ENCODE measurements around the gene MTX1.

The MTX1 gene

GRCh38 chr1:155174324-155175280, 33.9 kb upstream of the MTX1 start:
- peak; percentile 70 for DNase-seq (ENCODE audit: low spot score)

DNA sequence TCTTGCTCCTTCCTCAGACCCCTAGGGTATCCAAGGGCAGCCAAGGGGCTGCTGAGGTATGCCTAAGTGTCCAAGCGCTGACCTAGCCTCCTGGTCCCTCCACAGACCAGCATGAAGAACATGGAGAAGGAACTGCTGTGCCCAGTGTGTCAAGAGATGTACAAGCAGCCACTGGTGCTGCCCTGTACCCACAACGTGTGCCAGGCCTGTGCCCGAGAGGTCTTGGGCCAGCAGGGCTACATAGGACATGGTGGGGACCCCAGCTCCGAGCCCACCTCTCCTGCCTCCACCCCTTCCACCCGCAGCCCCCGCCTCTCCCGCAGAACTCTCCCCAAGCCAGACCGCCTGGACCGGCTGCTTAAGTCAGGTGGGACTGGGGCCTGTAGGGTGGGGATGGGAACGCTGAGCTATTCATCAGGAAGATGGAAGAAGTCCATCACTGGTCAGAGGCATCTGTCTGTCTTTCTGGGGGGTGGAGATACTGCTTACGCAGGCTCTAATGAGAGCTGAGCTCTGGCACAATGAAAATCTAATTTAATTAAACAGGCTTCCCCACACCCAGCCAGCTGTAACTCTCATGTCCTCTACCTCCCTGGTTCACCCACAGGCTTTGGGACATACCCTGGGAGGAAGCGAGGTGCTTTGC, 33.1 kb upstream of the MTX1 start:
- DNase-seq (ENCODE audit: low spot score) = no peak

GRCh38 chr1:155175927-155176371, 32.5 kb upstream of the MTX1 start:
- DNase-seq (ENCODE audit: low spot score) = no peak

GRCh38 chr1:155176544-155177071, 31.9 kb upstream of the MTX1 start:
- DNase-seq (ENCODE audit: low spot score) = peak; percentile 84

GRCh38 chr1:155177192-155177917, 31.1 kb upstream of the MTX1 start:
- no peak for DNase-seq (ENCODE audit: low spot score)

- no peak for DNase-seq (ENCODE audit: low spot score)
Observed at GRCh38 chr1:155177918-155178281, 30.6 kb upstream of the MTX1 start.

DNA sequence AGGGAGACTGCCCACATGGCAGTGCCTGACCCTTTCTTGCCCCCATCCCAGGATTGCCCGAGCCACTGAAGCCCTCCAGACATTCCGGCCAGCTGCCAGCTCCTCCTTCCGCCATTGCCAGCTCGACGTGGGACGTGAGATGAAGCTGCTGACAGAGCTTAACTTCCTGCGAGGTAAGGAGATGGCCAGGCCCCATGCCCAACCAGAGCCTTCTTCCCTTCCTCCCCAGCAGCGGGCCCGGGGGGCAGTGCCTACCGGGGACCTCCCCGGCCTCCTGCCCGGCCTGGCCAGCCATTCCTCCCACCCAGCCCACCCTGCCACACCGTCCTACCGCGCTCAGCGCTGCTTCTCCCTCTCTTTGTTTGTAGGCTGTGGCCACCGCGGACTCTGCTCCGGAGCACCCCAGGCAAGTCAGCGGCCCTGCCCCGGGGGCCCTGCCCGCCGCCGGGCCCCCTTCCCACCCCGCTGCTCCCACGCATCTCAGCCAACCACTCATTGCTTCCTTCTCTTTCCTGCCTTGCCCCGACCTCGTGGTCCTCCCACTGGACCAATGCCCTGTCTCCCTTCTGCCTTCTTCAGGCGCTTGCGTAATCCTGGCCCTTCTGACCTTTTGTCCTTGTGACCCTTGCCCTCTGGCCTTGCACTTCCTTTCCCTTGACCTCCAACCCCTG, 29.9 kb upstream of the MTX1 start:
- no peak for DNase-seq (ENCODE audit: low spot score)

DNA sequence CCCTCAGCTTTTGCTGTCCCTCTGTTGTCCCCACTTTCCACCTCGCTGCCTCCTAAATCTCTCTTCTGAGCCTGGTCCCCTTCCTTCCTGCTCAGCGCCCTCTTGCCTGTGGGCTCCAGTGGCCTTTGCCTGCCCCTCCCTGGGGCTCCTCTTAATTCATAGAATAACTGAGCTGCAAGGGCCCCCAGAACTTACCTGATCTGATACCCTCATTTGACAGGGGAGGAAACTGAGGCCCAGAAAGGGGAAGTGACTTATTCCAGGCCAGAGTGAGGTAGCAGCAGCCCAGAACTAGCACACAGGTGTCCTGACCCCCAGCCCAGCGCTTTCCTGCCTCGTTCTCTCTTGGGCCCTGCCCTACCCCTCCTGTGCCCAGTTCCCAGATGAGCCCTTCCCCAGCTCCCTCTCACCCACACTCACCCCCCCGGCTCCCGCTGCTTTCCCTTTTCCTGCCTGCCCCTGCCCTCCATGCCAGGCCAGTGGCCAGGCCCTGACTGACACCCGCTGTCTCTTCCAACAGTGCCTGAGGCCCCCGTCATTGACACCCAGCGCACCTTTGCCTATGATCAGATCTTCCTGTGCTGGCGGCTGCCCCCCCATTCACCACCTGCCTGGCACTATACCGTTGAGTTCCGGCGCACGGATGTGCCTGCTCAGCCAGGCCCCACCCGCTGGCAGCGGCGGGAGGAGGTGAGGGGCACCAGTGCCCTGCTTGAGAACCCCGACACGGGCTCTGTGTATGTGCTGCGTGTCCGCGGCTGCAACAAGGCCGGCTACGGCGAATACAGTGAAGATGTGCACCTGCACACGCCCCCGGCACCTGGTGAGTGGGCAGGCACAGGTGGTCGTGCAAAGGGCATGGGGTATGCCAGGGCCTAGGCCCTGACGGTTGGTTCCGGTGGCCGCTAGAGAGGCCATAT, 29.1 kb upstream of the MTX1 start:
- DNase-seq (ENCODE audit: low spot score) = no peak

DNA sequence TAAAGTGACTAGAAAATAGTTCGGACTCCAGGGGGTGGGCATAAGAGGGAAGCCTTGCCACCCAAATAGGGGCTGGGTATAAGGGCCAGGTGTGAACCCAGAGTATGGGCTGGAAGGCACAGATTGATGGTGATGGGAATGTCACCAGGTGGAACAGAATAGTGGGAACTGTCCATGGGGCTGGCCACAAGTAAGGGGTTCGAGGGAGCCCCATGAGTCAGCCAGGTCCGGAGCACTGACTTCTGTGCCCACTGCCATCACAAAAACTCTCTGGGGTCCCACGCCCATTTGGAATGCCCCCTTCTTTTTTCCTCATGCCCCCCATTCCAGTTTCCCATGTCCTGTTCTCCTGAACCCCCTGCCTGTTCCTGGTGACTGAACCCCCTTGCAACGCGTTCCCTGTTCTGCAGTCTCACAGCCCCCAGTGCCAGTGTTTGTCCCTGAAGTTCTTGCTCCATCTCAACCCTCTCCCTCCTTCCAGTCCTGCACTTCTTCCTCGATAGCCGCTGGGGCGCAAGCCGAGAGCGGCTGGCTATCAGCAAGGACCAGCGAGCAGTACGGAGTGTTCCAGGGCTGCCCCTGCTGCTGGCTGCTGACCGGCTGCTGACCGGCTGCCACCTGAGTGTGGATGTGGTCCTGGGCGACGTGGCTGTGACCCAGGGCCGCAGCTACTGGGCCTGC, 27.0 kb upstream of the MTX1 start:
- DNase-seq (ENCODE audit: low spot score) = no peak

- DNase-seq (ENCODE audit: low spot score) = no peak
Observed at GRCh38 chr1:155182052-155182550, 26.4 kb upstream of the MTX1 start.

DNA sequence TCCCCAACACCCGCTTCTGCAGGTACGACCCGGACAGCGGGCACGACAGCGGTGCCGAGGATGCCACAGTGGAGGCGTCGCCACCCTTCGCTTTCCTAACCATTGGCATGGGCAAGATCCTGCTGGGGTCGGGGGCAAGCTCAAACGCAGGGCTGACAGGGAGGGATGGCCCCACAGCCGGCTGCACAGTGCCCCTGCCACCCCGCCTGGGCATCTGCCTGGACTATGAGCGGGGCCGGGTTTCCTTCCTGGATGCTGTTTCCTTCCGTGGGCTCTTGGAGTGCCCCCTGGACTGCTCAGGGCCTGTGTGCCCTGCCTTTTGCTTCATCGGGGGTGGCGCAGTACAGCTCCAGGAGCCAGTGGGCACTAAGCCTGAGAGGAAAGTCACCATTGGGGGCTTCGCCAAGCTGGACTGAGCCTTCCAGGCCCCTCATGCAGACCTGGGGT, 24.7 kb upstream of the MTX1 start:
- no peak for DNase-seq (ENCODE audit: low spot score)

GRCh38 chr1:155184351-155184811, 24.1 kb upstream of the MTX1 start:
- no peak for DNase-seq (ENCODE audit: low spot score)

GRCh38 chr1:155184835-155185782, 23.4 kb upstream of the MTX1 start:
- no peak for DNase-seq (ENCODE audit: low spot score)

DNA sequence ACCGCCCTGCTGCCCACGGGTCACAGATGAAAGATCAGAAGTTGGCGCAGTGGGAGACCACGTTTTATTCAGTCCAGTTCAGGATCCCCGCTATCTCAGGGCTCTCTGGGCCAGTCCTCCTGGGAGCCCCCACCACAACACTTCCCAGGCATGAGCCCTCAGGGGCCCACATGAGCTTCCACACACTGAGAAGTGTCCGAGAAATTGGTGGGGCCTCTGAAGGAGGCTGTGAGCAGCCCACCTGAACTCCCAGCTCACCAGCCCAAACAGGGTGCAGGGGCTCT, 22.8 kb upstream of the MTX1 start:
- DNase-seq (ENCODE audit: low spot score) = no peak

DNA sequence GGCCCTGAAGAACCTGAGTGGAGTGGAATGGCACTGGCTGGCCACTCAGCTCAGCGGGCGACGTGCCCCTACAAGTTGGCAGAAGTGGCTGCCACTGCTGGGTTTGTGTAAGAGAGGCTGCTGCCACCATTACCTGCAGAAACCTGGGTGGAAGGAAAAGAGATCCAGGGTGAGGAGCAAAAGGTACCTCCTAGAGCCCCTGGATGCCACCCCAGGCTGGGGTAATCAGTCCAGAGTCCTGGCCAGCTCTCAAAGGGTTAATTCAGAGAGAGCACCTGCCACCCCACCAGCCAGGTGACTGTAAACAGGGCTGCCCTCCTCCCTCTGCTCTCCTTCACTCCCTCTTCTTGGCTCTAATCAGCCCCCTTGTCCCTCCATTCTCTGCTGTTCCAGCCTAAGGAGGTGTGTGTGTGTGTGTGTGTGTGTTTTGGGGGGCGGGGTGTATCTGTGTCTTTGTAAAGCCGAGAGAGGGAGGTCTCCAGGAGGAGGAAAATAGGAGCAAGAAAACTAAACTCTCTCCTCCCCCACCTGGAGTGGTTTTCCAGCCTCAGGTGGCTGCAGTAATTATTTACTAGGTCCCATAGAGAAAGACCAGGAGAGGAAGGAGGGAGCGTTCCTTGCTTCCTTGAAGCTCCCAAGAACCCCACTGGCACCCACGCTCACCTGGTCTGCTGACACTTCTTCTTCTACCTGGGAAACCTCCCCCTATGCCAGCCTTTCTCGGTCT, 22.3 kb upstream of the MTX1 start:
- no peak for DNase-seq (ENCODE audit: low spot score)

DNA sequence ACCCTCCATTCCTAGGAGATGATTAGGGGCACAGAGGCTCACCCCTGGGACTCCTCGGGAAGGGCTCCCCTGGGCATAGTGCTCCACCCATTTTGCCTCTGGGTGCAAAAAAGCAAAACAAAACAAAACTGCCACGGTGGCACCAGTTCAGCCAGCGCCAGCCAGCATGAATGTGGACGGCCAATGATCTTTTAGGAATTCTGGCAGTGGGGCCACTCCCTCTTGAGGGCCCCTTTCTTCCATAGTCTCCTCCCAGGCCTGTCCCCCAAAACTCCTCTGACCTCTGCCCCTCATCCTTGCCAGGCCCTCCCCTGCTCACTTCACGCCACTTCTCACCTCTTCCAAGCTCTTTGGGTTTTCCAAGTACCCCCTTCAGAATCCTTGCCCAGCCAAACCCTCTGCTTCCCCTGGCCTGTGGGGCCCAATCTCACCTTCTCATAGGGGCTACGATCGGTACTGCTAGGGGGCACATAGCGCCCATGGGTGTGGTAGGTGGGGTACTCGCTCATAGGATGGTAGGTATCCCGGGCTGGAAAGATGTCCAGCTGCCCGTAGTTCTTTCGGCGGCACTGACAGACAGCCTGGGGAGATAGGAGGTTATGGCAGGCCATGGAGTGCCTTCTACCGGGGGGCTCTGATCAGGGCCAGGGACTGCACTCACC, 21.6 kb upstream of the MTX1 start:
- no peak for DNase-seq (ENCODE audit: low spot score)

- no peak for DNase-seq (ENCODE audit: low spot score)
Observed at GRCh38 chr1:155187456-155187891, 21.0 kb upstream of the MTX1 start.

GRCh38 chr1:155188268-155188667, 20.2 kb upstream of the MTX1 start:
- DNase-seq (ENCODE audit: low spot score) = no peak

All from CD4-positive, alpha-beta T cell treated with Interleukin-6 at 100 ng/mL for 8 hours (primary cell).